B cell (primary cell): ENCODE data around the gene NUDT19. TPM values are rescaled to one million over a fixed set of nuclear protein-coding genes. Genes with fewer than 3 reads are reported as not detected.

ENCODE experiments used
- ATAC-seq: fragments of 200-7000 bp; cut with Tn5 transposase; one replicate; pipeline ENCODE4 v1.10.0; 2021; ENCODE audit warnings: low read depth, mild to moderate bottlenecking, moderate number of reproducible peaks, moderate library complexity
- CTCF ChIA-PET: fragments of 350-600 bp; sonication (Branson Sonifier 250); formaldehyde crosslinking; loops from one replicate; lab custom pipeline; 2021; ENCODE audit warnings: antibody characterized with exemption, inconsistent platforms; lab: Charles Lee
- POLR2A ChIA-PET: fragments of 350-600 bp; sonication (Branson Sonifier 250); formaldehyde crosslinking; loops from one replicate; lab custom pipeline; 2021; ENCODE audit warnings: antibody characterized with exemption; lab: Charles Lee
- DNase-seq: peaks from one replicate; pipeline ENCODE4 v3.0.0; 2013
- H2AFZ ChIP-seq: 2 replicates; pipeline ENCODE4 v1.6.1; 2012; ENCODE audit warnings: mild to moderate bottlenecking, low read depth, low read length; ENCODE audit not compliant: insufficient read depth, poor library complexity, severe bottlenecking
- H3K27ac ChIP-seq, 2 donors: 1 replicate in 1 of 2; 2 replicates in 1 of 2; pipeline ENCODE4 v1.5.1; 2012 to 2013; ENCODE audit warnings: low read length in 2 of 2, mild to moderate bottlenecking in 2 of 2, moderate library complexity in 1 of 2
- H3K27me3 ChIP-seq, 4 experiments: fragments of 200-600 bp in 1 of 4; sonication (generic) in 1 of 4; replicated peaks in 1 of 4; 1 replicate in 2 of 4; 2 replicates in 2 of 4; pipeline versions ENCODE4 v1.6.1 to v1.7.0; 2013 to 2016; ENCODE audit warnings: low read length in 3 of 4, mild to moderate bottlenecking in 2 of 4, mixed read lengths in 1 of 4, moderate library complexity in 1 of 4; ENCODE audit not compliant: insufficient read depth in 4 of 4, control insufficient read depth in 3 of 4; ENCODE audit errors: control extremely low read depth in 1 of 4
- H3K36me3 ChIP-seq, 2 experiments: replicated peaks in 1 of 2; 1 replicate in 1 of 2; 2 replicates in 1 of 2; pipeline versions ENCODE4 v1.6.1 to v1.7.1; 2013; ENCODE audit warnings: low read length in 1 of 2; ENCODE audit not compliant: insufficient read depth in 2 of 2, control insufficient read depth in 1 of 2; ENCODE audit errors: control extremely low read depth in 1 of 2, extremely low read depth in 1 of 2
- H3K4me1 ChIP-seq, 2 donors: fragments of 200-600 bp in 1 of 2; sonication (generic) in 1 of 2; 1 replicate in 1 of 2; 2 replicates in 1 of 2; pipeline versions ENCODE4 v1.5.1 to v1.6.1; 2013 to 2017; ENCODE audit warnings: low read length in 2 of 2; ENCODE audit not compliant: control insufficient read depth in 2 of 2, insufficient read depth in 2 of 2
- H3K4me2 ChIP-seq: replicated peaks from 2 replicates; pipeline ENCODE3; 2012; ENCODE audit warnings: mild to moderate bottlenecking, low read depth, low read length; ENCODE audit not compliant: poor library complexity, severe bottlenecking
- H3K4me3 ChIP-seq, 5 experiments: fragments of 200-600 bp in 1 of 5; sonication (generic) in 1 of 5; 1 replicate in 3 of 5; 2 replicates in 2 of 5; pipeline versions ENCODE4 v1.5.1 to v1.7.0; 2011 to 2016; ENCODE audit warnings: low read length in 4 of 5, mild to moderate bottlenecking in 4 of 5, low read depth in 2 of 5, control low read depth in 1 of 5, moderate library complexity in 1 of 5; ENCODE audit not compliant: insufficient read depth in 1 of 5; ENCODE audit errors: control extremely low read depth in 1 of 5, extremely low read depth in 1 of 5
- H3K79me2 ChIP-seq: fragments of 200-600 bp; sonication (generic); one replicate; pipeline ENCODE4 v1.6.0; 2016; ENCODE audit warnings: low read length; ENCODE audit not compliant: control insufficient read depth, insufficient read depth
- H3K9ac ChIP-seq: fragments of 200-600 bp; sonication (generic); 2 replicates; pipeline ENCODE4 v1.6.1; 2017; ENCODE audit warnings: mild to moderate bottlenecking, low read length, moderate library complexity
- H3K9me3 ChIP-seq, 3 donors: one replicate each; pipeline versions ENCODE4 v1.6.1 to v1.7.1; 2013; ENCODE audit warnings: low read length in 2 of 3; ENCODE audit not compliant: control insufficient read depth in 2 of 3, insufficient read depth in 1 of 3; ENCODE audit errors: control extremely low read depth in 1 of 3
- H4K20me1 ChIP-seq: 2 replicates; pipeline ENCODE4 v1.6.0; 2012; ENCODE audit warnings: mild to moderate bottlenecking, low read length; ENCODE audit not compliant: insufficient read depth, control insufficient read depth, poor library complexity, severe bottlenecking
- H3K27ac Mint-ChIP-seq: one replicate; pipeline ENCODE4 v1.8.0; 2021; ENCODE audit warnings: mixed read lengths
- H3K27me3 Mint-ChIP-seq: one replicate; pipeline ENCODE4 v1.8.0; 2021; ENCODE audit warnings: mixed read lengths
- H3K4me1 Mint-ChIP-seq: one replicate; pipeline ENCODE4 v1.8.0; 2021; ENCODE audit warnings: mixed read lengths
- H3K4me3 Mint-ChIP-seq: one replicate; pipeline ENCODE4 v1.8.0; 2021; ENCODE audit warnings: mixed read lengths
- H3K9me3 Mint-ChIP-seq: one replicate; pipeline ENCODE4 v1.8.0; 2022; ENCODE audit warnings: mixed read lengths; ENCODE audit not compliant: insufficient read depth
- EZH2 ChIP-seq: IDR thresholded peaks from 2 replicates; pipeline ENCODE4 v1.6.1; 2012; ENCODE audit warnings: borderline replicate concordance, low read depth, mild to moderate bottlenecking, moderate library complexity, low read length; ENCODE audit not compliant: insufficient read depth, poor library complexity, severe bottlenecking
- WGBS: methylation state at CpG from one replicate; pipeline ENCODE4 v1.1.5; 2013; ENCODE audit warnings: missing lambda C conversion rate; ENCODE audit not compliant: insufficient coverage; 5-methylcytosine and 5-hydroxymethylcytosine counted together
- intact Hi-C: fragments of 100-400 bp; cut with micrococcal nuclease; formaldehyde crosslinking; loops from one replicate; pipeline ENCODE4 v1.10.0; 2022
- polyA plus RNA-seq: library from polyadenylated mRNA; depleted of rRNA; stranded (reverse); fragments of >200 nt; gene quantifications from 2 replicates; pipeline ENCODE4 v1.2.3, GENCODE V29; 2012
- total RNA-seq, 2 donors: library from RNA; stranded (reverse); fragments of 120-200 nt in 1 of 2; gene quantifications; 1 replicate in 1 of 2; 2 replicates in 1 of 2; pipeline versions ENCODE4 v1.2.3 to v1.2.4, GENCODE V29; 2013 to 2022
- TF ChIP-seq, protein P1 (sequence below): fragments of 200-600 bp; IDR thresholded peaks from one replicate; pipeline ENCODE4 v1.8.0; 2022; ENCODE audit warnings: antibody characterized with exemption, mild to moderate bottlenecking

NUDT19 gene
- total and polyA plus RNA-seq, 2 donors (not counting 1 experiment from before 2014, with no cell fraction given) = 3.6 to 7.1 TPM

DNA sequence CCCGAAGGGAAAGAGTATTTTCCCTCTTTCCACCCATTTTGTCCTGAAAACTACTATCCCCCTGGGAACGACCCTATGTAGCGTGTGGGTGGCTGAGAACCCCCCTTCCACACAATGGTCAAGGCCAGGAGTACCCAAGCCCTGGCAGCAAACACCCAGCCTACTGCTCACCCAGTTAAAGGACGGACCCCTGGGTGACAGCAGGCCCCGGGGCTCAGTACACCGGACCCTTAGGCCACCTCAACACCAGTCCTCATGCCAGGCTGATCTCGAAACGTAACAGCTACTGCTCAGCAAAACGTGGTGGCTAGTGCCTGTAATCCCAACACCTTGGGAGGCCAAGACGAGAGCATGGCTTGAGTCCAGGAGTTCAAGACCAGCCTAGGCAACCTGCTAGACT lies 18.0 kb upstream of the NUDT19 start:
- no peak for DNase-seq
- peaks cover 44% of the 10 kb centered on the region for H3K4me1 Mint-ChIP-seq
- intact Hi-C loops = loop anchor here (10.0 kb wide), 1 partner anchor 411 kb away; the partner anchor contains the start of gene GPATCH1
- POLR2A ChIA-PET = no interaction called here
- no peaks in the 10 kb centered on the region for H3K36me3 ChIP-seq
- ATAC-seq = no peak
- H3K27me3 ChIP-seq = peaks cover 0 to 27% (median 7%) of the 10 kb centered on the region in 4 experiments
- H3K27ac Mint-ChIP-seq = no peak overlapping the region
- H3K9me3 Mint-ChIP-seq = no peaks in the 10 kb centered on the region
- peaks cover 60% of the 10 kb centered on the region for H3K79me2 ChIP-seq
- H3K4me3 Mint-ChIP-seq = peak overlapping the region; percentile 73
- TF ChIP-seq, protein P1, sequence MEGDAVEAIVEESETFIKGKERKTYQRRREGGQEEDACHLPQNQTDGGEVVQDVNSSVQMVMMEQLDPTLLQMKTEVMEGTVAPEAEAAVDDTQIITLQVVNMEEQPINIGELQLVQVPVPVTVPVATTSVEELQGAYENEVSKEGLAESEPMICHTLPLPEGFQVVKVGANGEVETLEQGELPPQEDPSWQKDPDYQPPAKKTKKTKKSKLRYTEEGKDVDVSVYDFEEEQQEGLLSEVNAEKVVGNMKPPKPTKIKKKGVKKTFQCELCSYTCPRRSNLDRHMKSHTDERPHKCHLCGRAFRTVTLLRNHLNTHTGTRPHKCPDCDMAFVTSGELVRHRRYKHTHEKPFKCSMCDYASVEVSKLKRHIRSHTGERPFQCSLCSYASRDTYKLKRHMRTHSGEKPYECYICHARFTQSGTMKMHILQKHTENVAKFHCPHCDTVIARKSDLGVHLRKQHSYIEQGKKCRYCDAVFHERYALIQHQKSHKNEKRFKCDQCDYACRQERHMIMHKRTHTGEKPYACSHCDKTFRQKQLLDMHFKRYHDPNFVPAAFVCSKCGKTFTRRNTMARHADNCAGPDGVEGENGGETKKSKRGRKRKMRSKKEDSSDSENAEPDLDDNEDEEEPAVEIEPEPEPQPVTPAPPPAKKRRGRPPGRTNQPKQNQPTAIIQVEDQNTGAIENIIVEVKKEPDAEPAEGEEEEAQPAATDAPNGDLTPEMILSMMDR = no peak
- no peak for TF ChIP-seq EZH2
- WGBS = 98% methylated on average over 7 of the region's 10 CpGs
- H3K4me1 ChIP-seq = peaks cover 25 to 34% of the 10 kb centered on the region in 2 donors
- H3K27ac ChIP-seq = no peak overlapping the region
- CTCF ChIA-PET = no interaction called here
- peaks cover 8% of the 10 kb centered on the region for H3K27me3 Mint-ChIP-seq
- peaks cover 0 to 13% (median 0%) of the 10 kb centered on the region in 3 donors for H3K9me3 ChIP-seq
- H2AFZ ChIP-seq = no peak overlapping the region
- H4K20me1 ChIP-seq = peaks cover 45% of the 10 kb centered on the region
- no peak overlapping the region for H3K4me3 ChIP-seq
- H3K4me2 ChIP-seq = peak overlapping the region; percentile 94
- no peak overlapping the region for H3K9ac ChIP-seq

DNA sequence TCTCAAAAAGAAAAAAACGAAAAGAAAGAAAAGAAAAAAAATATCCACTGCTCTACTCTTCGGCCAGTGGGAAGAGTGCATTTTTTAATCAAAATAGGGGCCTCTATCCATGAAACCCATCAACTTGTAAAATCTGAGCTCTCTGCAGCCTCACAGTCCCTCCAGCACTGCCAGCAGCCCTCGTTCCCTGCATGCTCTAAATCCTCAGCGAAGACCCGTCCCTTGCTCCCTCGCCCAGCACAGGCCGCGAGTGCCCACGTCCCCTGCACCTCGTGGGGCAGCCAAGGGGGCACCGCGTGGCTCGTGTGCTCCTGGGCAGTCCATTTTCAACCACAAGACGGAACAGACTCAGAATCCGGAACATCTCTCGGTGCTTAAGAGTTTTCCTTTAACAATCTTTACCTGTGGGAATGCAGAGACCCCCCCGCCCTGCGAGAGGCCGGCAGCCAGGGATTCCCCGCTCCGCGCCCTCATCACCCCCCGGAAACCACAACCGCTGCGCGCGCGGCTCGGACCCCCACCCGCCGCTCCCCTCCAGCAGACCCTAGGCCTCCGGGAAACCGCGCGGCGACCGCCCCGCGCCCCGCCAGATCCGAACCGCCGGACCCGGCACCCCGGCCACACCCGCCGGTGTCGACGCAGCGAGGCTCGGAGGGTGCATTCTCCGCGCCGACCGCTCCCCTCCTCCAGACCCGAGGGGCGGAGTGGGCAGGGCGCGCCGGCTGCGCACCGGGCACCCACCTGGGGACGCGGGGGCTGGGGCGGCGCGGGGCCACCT lies 17.3 kb upstream of the NUDT19 start:
- peak overlapping the region; percentile 94 for H3K4me2 ChIP-seq
- peaks cover 52% of the 10 kb centered on the region for H3K79me2 ChIP-seq
- POLR2A ChIA-PET = interaction anchor here (1.1 to 3.0 kb wide), 3 partner anchors 9 to 269 kb away, joined by 4 to 16 read pairs (median 5); partner anchors contain the start of genes DPY19L3 and NUDT19
- H4K20me1 ChIP-seq = peaks cover 37% of the 10 kb centered on the region
- H3K4me1 Mint-ChIP-seq = peaks cover 44% of the 10 kb centered on the region
- peak overlapping the region; percentile 91 for H3K4me3 Mint-ChIP-seq
- TF ChIP-seq EZH2 = no peak
- TF ChIP-seq, protein P1 = no peak
- H3K27ac ChIP-seq = peak overlapping the region in 1 of 2 donors; percentile 45
- intact Hi-C loops = loop anchor here (2.0 to 10.0 kb wide), 2 partner anchors 270 to 410 kb away; partner anchors contain the start of genes DPY19L3 and GPATCH1
- H3K27ac Mint-ChIP-seq = peak overlapping the region; percentile 83
- CTCF ChIA-PET = interaction anchor here (2.0 kb wide), 1 partner anchor 17 kb away, joined by 7 read pairs; the partner anchor contains the start of gene NUDT19
- H3K9ac ChIP-seq = peak overlapping the region; percentile 68
- peaks cover 25 to 34% of the 10 kb centered on the region in 2 donors for H3K4me1 ChIP-seq
- WGBS = 1% methylated on average over 64 of the region's 67 CpGs
- no peak for DNase-seq
- H2AFZ ChIP-seq = peak overlapping the region; percentile 84
- no peaks in the 10 kb centered on the region for H3K9me3 Mint-ChIP-seq
- peaks cover 0 to 13% (median 0%) of the 10 kb centered on the region in 3 donors for H3K9me3 ChIP-seq
- ATAC-seq = no peak
- H3K27me3 ChIP-seq = peaks cover 0 to 28% (median 7%) of the 10 kb centered on the region in 4 experiments
- H3K27me3 Mint-ChIP-seq = peaks cover 8% of the 10 kb centered on the region
- no peaks in the 10 kb centered on the region for H3K36me3 ChIP-seq
- peak overlapping the region; percentile 48 to 90 (median 70) for H3K4me3 ChIP-seq
